Measurements from ENCODE around the gene CAMK2A. TPM values are rescaled to one million over a fixed set of nuclear protein-coding genes. Genes with fewer than 3 reads are reported as not detected.

The CAMK2A gene
- total and polyA plus RNA-seq, 2 experiments from 2014 or later: 11.8 to 47.7 TPM

- no peak overlapping the region for H3K4me3 ChIP-seq
- TF ChIP-seq CTCF (IDR thresholded peaks at IDR 0.05; ENCODE audit: low read depth, low read length): no peak
- H3K9me3 ChIP-seq (ENCODE audit: low read depth): no peaks in the 10 kb centered on the region
- no peak for DNase-seq (ENCODE audit: low read depth in 1 of 2, low spot score in 1 of 2)
- peaks cover 57% of the 10 kb centered on the region for H3K4me1 ChIP-seq (ENCODE audit: low read depth)
- H3K36me3 ChIP-seq: no peaks in the 10 kb centered on the region
- peak overlapping the region; percentile 90 for H3K27ac ChIP-seq
- H3K27me3 ChIP-seq: no peaks in the 10 kb centered on the region
These were observed 43.8 kb downstream of the CAMK2A start for GRCh38 chr5:150245808-150246207.

- no peak for TF ChIP-seq CTCF (IDR thresholded peaks at IDR 0.05; ENCODE audit: low read depth, low read length)
- peak overlapping the region; percentile 90 for H3K27ac ChIP-seq
- peaks cover 57% of the 10 kb centered on the region for H3K4me1 ChIP-seq (ENCODE audit: low read depth)
- H3K36me3 ChIP-seq: no peaks in the 10 kb centered on the region
- H3K9me3 ChIP-seq (ENCODE audit: low read depth): no peaks in the 10 kb centered on the region
- no peaks in the 10 kb centered on the region for H3K27me3 ChIP-seq
- H3K4me3 ChIP-seq: peak overlapping the region; percentile 12
- peak; percentile 34 to 93 for DNase-seq (ENCODE audit: low read depth in 1 of 2, low spot score in 1 of 2)
These were observed 44.3 kb downstream of the CAMK2A start for GRCh38 chr5:150245111-150245789.

- Histone ChIP-seq H3K27me3 (no peaks in the 10 kb centered on the region), H3K4me1 (ENCODE audit: low read depth) (peaks cover 57% of the 10 kb centered on the region), H3K27ac (peak overlapping the region; percentile 90), H3K4me3 (peak overlapping the region; percentile 12), H3K36me3 (no peaks in the 10 kb centered on the region), H3K9me3 (ENCODE audit: low read depth) (no peaks in the 10 kb centered on the region)
- no peak for TF ChIP-seq CTCF (IDR thresholded peaks at IDR 0.05; ENCODE audit: low read depth, low read length)
- no peak for DNase-seq (ENCODE audit: low read depth in 1 of 2, low spot score in 1 of 2)
These were observed 45.4 kb downstream of the CAMK2A start for GRCh38 chr5:150244209-150244608.

GRCh38 chr5:150243590-150243989 lies 46.0 kb downstream of the CAMK2A start:
- Histone ChIP-seq H3K9me3 (ENCODE audit: low read depth) (no peaks in the 10 kb centered on the region), H3K36me3 (no peaks in the 10 kb centered on the region), H3K4me1 (ENCODE audit: low read depth) (peaks cover 57% of the 10 kb centered on the region), H3K27ac (no peak overlapping the region), H3K4me3 (peak overlapping the region; percentile 12), H3K27me3 (no peaks in the 10 kb centered on the region)
- TF ChIP-seq CTCF (IDR thresholded peaks at IDR 0.05; ENCODE audit: low read depth, low read length): no peak
- no peak for DNase-seq (ENCODE audit: low read depth in 1 of 2, low spot score in 1 of 2)

- TF ChIP-seq CTCF (IDR thresholded peaks at IDR 0.05; ENCODE audit: low read depth, low read length): no peak
- no peaks in the 10 kb centered on the region for H3K27me3 ChIP-seq
- no peaks in the 10 kb centered on the region for H3K9me3 ChIP-seq (ENCODE audit: low read depth)
- H3K4me3 ChIP-seq: no peak overlapping the region
- DNase-seq (ENCODE audit: low read depth in 1 of 2, low spot score in 1 of 2): no peak
- peaks cover 56% of the 10 kb centered on the region for H3K4me1 ChIP-seq (ENCODE audit: low read depth)
- no peaks in the 10 kb centered on the region for H3K36me3 ChIP-seq
- H3K27ac ChIP-seq: peak overlapping the region; percentile 7
These were observed 47.2 kb downstream of the CAMK2A start for GRCh38 chr5:150242251-150242894.

Data from cardiac muscle cell (in vitro differentiated cells and primary cell).